B cell (primary cell): Measurements from ENCODE around the gene CUL1.

Experiments
- CTCF ChIP-seq: fragments of 200-600 bp; IDR thresholded peaks from one replicate; pipeline ENCODE4 v1.8.0; 2022; ENCODE audit warnings: antibody characterized with exemption, mild to moderate bottlenecking
- EZH2 ChIP-seq: IDR thresholded peaks from 2 replicates; pipeline ENCODE4 v1.6.1; 2012; ENCODE audit warnings: borderline replicate concordance, low read depth, mild to moderate bottlenecking, moderate library complexity, low read length; ENCODE audit not compliant: insufficient read depth, poor library complexity, severe bottlenecking

GRCh38 chr7:148814922-148815559, 116.3 kb downstream of the CUL1 start:
- TF ChIP-seq CTCF = no peak
- TF ChIP-seq EZH2 = no peak
